Common myeloid progenitor, CD34-positive (primary cell): ENCODE data around the gene CST3.

Experiments used
- CTCF ChIA-PET: fragments of 350-600 bp; sonication (Branson Sonifier 250); formaldehyde crosslinking; loops from one replicate; lab custom pipeline; 2021; ENCODE audit warnings: antibody characterized with exemption; lab: Charles Lee
- POLR2A ChIA-PET: fragments of 350-600 bp; sonication (Branson Sonifier 250); formaldehyde crosslinking; loops from one replicate; lab custom pipeline; 2021; ENCODE audit warnings: antibody characterized with exemption; lab: Charles Lee
- DNase-seq, 3 donors: peaks; one replicate each; pipeline versions ENCODE4 v3.0.0 to v3.0.0-alpha.2; 2013
- H3K27ac ChIP-seq, 2 experiments: 1 replicate in 1 of 2; 2 replicates in 1 of 2; pipeline ENCODE4 v1.7.0; 2013; ENCODE audit warnings: inconsistent platforms in 2 of 2, low read length in 2 of 2, mild to moderate bottlenecking in 2 of 2, low read depth in 1 of 2, moderate library complexity in 1 of 2; ENCODE audit not compliant: severe bottlenecking in 2 of 2, insufficient read depth in 1 of 2, poor library complexity in 1 of 2
- H3K27me3 ChIP-seq, 5 experiments: replicated peaks in 2 of 5; 1 replicate in 3 of 5; 2 replicates in 2 of 5; pipeline versions ENCODE4 v1.6.1 to v1.7.0; 2013; ENCODE audit warnings: low read length in 4 of 5, mild to moderate bottlenecking in 2 of 5, moderate library complexity in 2 of 5, inconsistent platforms in 1 of 5; ENCODE audit not compliant: insufficient read depth in 5 of 5, control insufficient read depth in 4 of 5
- H3K36me3 ChIP-seq, 4 experiments: 1 replicate in 2 of 4; 2 replicates in 2 of 4; pipeline versions ENCODE4 v1.6.1 to v1.7.0; 2013; ENCODE audit warnings: low read length in 3 of 4, control low read depth in 1 of 4, mild to moderate bottlenecking in 1 of 4; ENCODE audit not compliant: control insufficient read depth in 4 of 4, insufficient read depth in 4 of 4
- H3K4me1 ChIP-seq, 4 experiments: 1 replicate in 3 of 4; 2 replicates in 1 of 4; pipeline versions ENCODE4 v1.6.1 to v1.7.1; 2013; ENCODE audit warnings: low read length in 3 of 4, mild to moderate bottlenecking in 3 of 4, control low read depth in 1 of 4, inconsistent platforms in 1 of 4, moderate library complexity in 1 of 4; ENCODE audit not compliant: control insufficient read depth in 4 of 4, insufficient read depth in 4 of 4; ENCODE audit errors: control extremely low read depth in 1 of 4
- H3K4me3 ChIP-seq, 7 experiments: 1 replicate in 4 of 7; 2 replicates in 3 of 7; pipeline versions ENCODE4 v1.5.1 to v1.7.0; 2013; ENCODE audit warnings: mild to moderate bottlenecking in 7 of 7, low read length in 6 of 7, moderate library complexity in 6 of 7, inconsistent platforms in 2 of 7, low read depth in 2 of 7, control low read depth in 1 of 7; ENCODE audit not compliant: insufficient read depth in 4 of 7, control insufficient read depth in 1 of 7; ENCODE audit errors: extremely low read depth in 1 of 7
- H3K9me3 ChIP-seq, 5 experiments: 1 replicate in 4 of 5; 2 replicates in 1 of 5; pipeline versions ENCODE4 v1.6.1 to v1.7.1; 2013; ENCODE audit warnings: low read length in 4 of 5, mild to moderate bottlenecking in 2 of 5, inconsistent platforms in 1 of 5, low read depth in 1 of 5, moderate library complexity in 1 of 5; ENCODE audit not compliant: control insufficient read depth in 4 of 5, insufficient read depth in 2 of 5; ENCODE audit errors: control extremely low read depth in 1 of 5
- WGBS: methylation state at CpG from one replicate; pipeline ENCODE4 v1.1.5; 2013; ENCODE audit not compliant: insufficient coverage; 5-methylcytosine and 5-hydroxymethylcytosine counted together

The CST3 gene

GRCh38 chr20:23629542-23630391, 8.0 kb downstream of the CST3 start:
- POLR2A ChIA-PET = no interaction called here
- no peak for DNase-seq
- H3K27me3 ChIP-seq = no peaks in the 10 kb centered on the region
- CTCF ChIA-PET = interaction anchor here (0.6 to 0.8 kb wide), 3 partner anchors 38 to 229 kb away, joined by 3 to 4 read pairs (median 3); no protein-coding TSS in a partner anchor
- WGBS = 73% methylated on average over 12 of the region's 12 CpGs
- H3K4me1 ChIP-seq = peaks cover 0 to 38% (median 24%) of the 10 kb centered on the region in 4 experiments
- peaks cover 0 to 9% (median 0%) of the 10 kb centered on the region in 4 experiments for H3K36me3 ChIP-seq
- no peak overlapping the region for H3K27ac ChIP-seq
- no peak overlapping the region for H3K4me3 ChIP-seq
- H3K9me3 ChIP-seq = no peaks in the 10 kb centered on the region

GRCh38 chr20:23629017-23629541, 8.7 kb downstream of the CST3 start:
- 47% methylated on average over 4 of the region's 7 CpGs for WGBS
- Histone ChIP-seq H3K27me3 (no peaks in the 10 kb centered on the region), H3K27ac (no peak overlapping the region), H3K4me3 (no peak overlapping the region), H3K4me1 (peaks cover 0 to 38% (median 24%) of the 10 kb centered on the region in 4 experiments), H3K9me3 (no peaks in the 10 kb centered on the region), H3K36me3 (peaks cover 0 to 7% (median 0%) of the 10 kb centered on the region in 4 experiments)
- ChIA-PET POLR2A (no interaction called here), CTCF (interaction anchor here (0.8 kb wide), 1 partner anchor 39 kb away, joined by 3 read pairs; no protein-coding TSS in a partner anchor)
- DNase-seq = peak in 2 of 3 donors; percentile 17 to 32

DNA sequence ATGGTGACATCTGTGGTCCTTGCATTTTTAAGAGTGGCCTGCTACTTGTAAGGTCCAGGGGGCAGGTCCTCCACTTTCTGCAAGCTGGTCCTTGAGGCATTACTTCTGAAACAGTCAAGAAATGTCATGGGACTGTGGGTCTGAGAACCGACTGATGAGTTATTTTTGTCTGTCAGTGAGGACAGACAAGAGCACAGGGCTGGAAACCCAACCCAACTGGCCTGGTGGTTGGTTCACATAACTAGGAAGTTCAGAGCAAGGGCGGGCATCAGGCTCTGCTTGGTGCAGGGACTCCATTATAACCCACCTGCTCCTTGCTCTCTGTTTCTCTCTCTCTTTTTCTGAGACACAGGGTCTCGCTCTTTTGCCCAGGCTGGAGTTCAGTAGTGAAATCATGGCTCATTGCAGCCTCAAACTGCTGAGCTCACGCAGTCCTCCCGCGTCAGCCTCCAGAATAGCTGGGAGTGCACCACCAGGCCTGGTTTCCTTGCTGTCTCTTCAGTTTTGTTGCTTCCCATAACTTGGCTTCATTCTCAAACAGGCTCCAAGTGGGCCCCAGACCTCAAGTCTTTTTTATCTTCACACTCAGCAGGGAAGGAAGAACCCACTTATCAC, 9.2 kb downstream of the CST3 start:
- WGBS = 53% methylated on average over 6 of the region's 6 CpGs
- H3K27ac ChIP-seq = no peak overlapping the region

GRCh38 chr20:23627501-23627900, 10.3 kb downstream of the CST3 start:
- no peak for DNase-seq
- WGBS = 60% methylated on average over 1 of the region's 3 CpGs
- Histone ChIP-seq H3K9me3 (no peaks in the 10 kb centered on the region), H3K36me3 (no peaks in the 10 kb centered on the region), H3K4me1 (peaks cover 0 to 43% (median 25%) of the 10 kb centered on the region in 4 experiments), H3K27me3 (no peaks in the 10 kb centered on the region), H3K4me3 (no peak overlapping the region), H3K27ac (no peak overlapping the region)
- ChIA-PET CTCF (interaction anchor here (1.0 to 1.6 kb wide), 2 partner anchors 21 to 186 kb away, joined by 3 to 4 read pairs; no protein-coding TSS in a partner anchor), POLR2A (no interaction called here)

More for the DNA sequence above, 9.2 kb downstream of the CST3 start:
- no peaks in the 10 kb centered on the region for H3K9me3 ChIP-seq
- no peaks in the 10 kb centered on the region for H3K27me3 ChIP-seq
- POLR2A ChIA-PET = no interaction called here
- DNase-seq = peak in 1 of 3 donors; percentile 41
- no peak overlapping the region for H3K4me3 ChIP-seq
- peaks cover 0 to 38% (median 24%) of the 10 kb centered on the region in 4 experiments for H3K4me1 ChIP-seq
- CTCF ChIA-PET = interaction anchor here (1.0 kb wide), 1 partner anchor 22 kb away, joined by 3 read pairs; no protein-coding TSS in a partner anchor
- peaks cover 0 to 4% (median 0%) of the 10 kb centered on the region in 4 experiments for H3K36me3 ChIP-seq

GRCh38 chr20:23626040-23626620, 11.6 kb downstream of the CST3 start:
- Histone ChIP-seq H3K4me3 (no peak overlapping the region), H3K9me3 (no peaks in the 10 kb centered on the region), H3K36me3 (no peaks in the 10 kb centered on the region), H3K4me1 (peaks cover 0 to 29% (median 13%) of the 10 kb centered on the region in 4 experiments), H3K27ac (no peak overlapping the region), H3K27me3 (no peaks in the 10 kb centered on the region)
- 99% methylated on average over 4 of the region's 4 CpGs for WGBS
- DNase-seq = no peak
- ChIA-PET POLR2A (no interaction called here), CTCF (interaction anchor here (0.9 to 1.4 kb wide), 3 partner anchors 9 to 40 kb away, joined by 3 to 5 read pairs (median 3); no protein-coding TSS in a partner anchor)

- POLR2A ChIA-PET = no interaction called here
- no peak for DNase-seq
Observed at GRCh38 chr20:23625236-23625964, 12.4 kb downstream of the CST3 start.

More at GRCh38 chr20:23625236-23625964, 12.4 kb downstream of the CST3 start:
- H3K27me3 ChIP-seq = no peaks in the 10 kb centered on the region
- peaks cover 0 to 28% (median 13%) of the 10 kb centered on the region in 4 experiments for H3K4me1 ChIP-seq
- H3K9me3 ChIP-seq = no peaks in the 10 kb centered on the region
- no peaks in the 10 kb centered on the region for H3K36me3 ChIP-seq
- WGBS = 99% methylated on average over 7 of the region's 9 CpGs
- no peak overlapping the region for H3K4me3 ChIP-seq
- CTCF ChIA-PET = interaction anchor here (0.9 to 1.4 kb wide), 3 partner anchors 9 to 39 kb away, joined by 3 to 5 read pairs (median 3); no protein-coding TSS in a partner anchor
- no peak overlapping the region for H3K27ac ChIP-seq
